Activated naive CD4-positive, alpha-beta T cell treated with anti-CD3 and anti-CD28 coated beads, Interleukin-2, amount 50 U/mL, for 24 hours (primary cell): ENCODE results near the gene ITGAV.
"Not testable (repeated sequence)": the region's sequence is repeated elsewhere in the genome, so short reads cannot be mapped to it uniquely, and the experiment has no call there.

Source experiments
- H3K27ac Mint-ChIP-seq: one replicate; pipeline ENCODE4 v1.8.0; 2021; ENCODE audit warnings: mild to moderate bottlenecking, mixed read lengths
- H3K27me3 Mint-ChIP-seq: one replicate; pipeline ENCODE4 v1.8.0; 2021; ENCODE audit warnings: mixed read lengths
- H3K36me3 Mint-ChIP-seq: one replicate; pipeline ENCODE4 v1.8.0; 2021; ENCODE audit warnings: mixed read lengths
- H3K4me1 Mint-ChIP-seq: one replicate; pipeline ENCODE4 v1.8.0; 2021; ENCODE audit warnings: mixed read lengths
- H3K4me3 Mint-ChIP-seq: one replicate; pipeline ENCODE4 v1.8.0; 2021; ENCODE audit warnings: mild to moderate bottlenecking, mixed read lengths
- H3K9me3 Mint-ChIP-seq: one replicate; pipeline ENCODE4 v1.8.0; 2021; ENCODE audit warnings: mixed read lengths

ITGAV gene

DNA sequence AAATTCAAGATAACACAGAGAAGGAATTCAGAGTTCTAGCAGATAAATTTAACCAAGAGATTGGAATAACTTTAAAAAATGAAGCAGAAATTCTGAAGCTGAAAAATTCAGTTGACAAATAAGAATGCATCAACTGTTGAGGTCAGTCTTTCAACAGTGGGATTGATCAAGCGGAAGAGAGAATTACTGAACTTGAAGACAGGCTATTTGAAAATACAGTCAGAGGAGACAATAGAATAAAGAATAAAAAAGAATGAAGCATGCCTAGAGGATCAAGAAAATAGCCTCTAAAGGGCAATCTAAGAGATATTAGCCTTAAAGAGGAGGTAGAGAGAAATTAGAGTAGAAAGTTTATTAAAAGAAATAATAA lies 27.7 kb upstream of the ITGAV start:
- Mint-ChIP-seq H3K36me3 (no peaks in the 10 kb centered on the region), H3K4me3 (no peak overlapping the region), H3K27ac (no peak overlapping the region), H3K27me3 (peaks cover 3% of the 10 kb centered on the region), H3K4me1 (no peaks in the 10 kb centered on the region), H3K9me3 (peaks cover 6% of the 10 kb centered on the region)

DNA sequence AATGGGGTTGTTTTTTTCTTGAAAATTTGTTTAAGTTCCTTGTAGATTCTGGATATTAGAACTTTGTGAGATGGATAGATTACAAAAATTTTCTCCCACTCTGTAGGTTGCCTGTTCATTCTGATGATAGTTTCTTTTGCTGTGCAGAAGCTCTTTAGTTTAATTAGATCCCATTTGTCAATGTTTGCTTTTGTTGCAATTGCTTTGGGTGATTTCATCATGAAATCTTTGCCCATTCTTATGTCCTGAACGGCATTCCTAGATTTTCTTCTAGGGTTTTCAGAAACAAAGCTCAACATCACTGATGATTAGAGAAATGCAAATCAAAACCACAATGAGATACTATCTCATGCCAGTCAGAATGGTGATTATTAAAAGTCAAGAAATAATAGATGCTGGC lies 21.3 kb upstream of the ITGAV start:
- not testable (repeated sequence) for H3K27me3 Mint-ChIP-seq, H3K27ac Mint-ChIP-seq, H3K4me3 Mint-ChIP-seq, H3K9me3 Mint-ChIP-seq, H3K36me3 Mint-ChIP-seq, H3K4me1 Mint-ChIP-seq

DNA sequence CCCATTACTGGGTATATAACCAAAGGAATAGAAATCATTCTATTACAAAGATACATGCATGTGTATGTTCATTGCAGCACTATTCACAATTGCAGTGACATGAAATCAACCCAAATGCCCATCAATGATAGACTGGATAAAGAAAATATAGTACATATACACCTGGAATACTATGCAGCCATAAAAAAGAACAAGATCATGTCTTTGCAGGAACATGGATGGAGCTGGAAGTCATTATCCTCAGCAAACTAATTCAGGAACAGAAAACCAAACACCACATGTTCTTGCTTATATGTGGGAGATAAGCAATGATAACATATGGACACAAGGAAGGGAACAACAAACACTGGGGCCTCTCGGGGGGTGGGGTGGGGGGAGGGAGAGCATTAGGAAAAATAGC lies 20.7 kb upstream of the ITGAV start:
- H3K9me3 Mint-ChIP-seq, H3K27me3 Mint-ChIP-seq, H3K27ac Mint-ChIP-seq, H3K4me1 Mint-ChIP-seq, H3K36me3 Mint-ChIP-seq, H3K4me3 Mint-ChIP-seq: not testable (repeated sequence)

DNA sequence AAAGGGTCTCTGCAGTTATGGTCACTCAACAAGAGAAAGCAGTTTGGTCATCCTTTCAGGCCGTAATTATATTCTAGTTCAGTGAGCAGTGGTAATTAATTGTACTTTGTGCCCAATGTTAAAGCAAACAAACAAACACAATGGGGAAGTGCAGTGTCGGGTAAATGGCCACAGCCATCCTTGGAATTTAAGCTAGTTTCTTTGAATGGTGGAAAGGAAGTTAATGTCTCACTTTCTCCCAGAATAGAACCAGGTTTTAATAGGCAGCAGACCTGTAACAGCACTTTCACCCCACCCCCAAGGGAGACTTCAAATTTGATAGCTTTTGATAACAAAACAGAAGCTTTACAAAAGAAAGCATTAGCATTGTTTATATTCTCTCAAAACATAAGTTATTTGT lies 20.0 kb upstream of the ITGAV start:
- H3K27ac Mint-ChIP-seq = no peak overlapping the region
- no peaks in the 10 kb centered on the region for H3K9me3 Mint-ChIP-seq
- H3K36me3 Mint-ChIP-seq = no peaks in the 10 kb centered on the region
- H3K4me1 Mint-ChIP-seq = no peaks in the 10 kb centered on the region
- H3K27me3 Mint-ChIP-seq = peaks cover 2% of the 10 kb centered on the region
- H3K4me3 Mint-ChIP-seq = no peak overlapping the region

DNA sequence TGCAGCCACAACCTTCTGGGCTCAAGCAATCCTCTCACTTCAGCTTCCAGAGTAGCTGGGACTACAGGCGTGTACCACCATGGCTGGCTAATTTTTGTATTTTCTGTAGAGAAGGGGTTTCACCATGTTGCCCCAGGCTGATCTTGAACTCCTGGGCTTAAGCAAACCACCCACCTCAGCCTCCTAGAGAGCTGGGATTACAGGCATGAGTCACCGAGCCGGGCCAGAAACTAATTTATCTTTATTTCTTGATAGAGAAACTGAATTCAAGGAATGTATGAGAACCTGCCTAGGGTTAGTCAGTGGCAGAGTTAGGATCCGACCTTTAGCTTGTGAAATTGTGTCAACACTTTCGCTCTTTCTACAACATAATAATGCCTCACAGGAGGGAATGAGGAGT lies 19.3 kb upstream of the ITGAV start:
- Mint-ChIP-seq H3K9me3 (no peaks in the 10 kb centered on the region), H3K27ac (no peak overlapping the region), H3K36me3 (no peaks in the 10 kb centered on the region), H3K27me3 (peaks cover 2% of the 10 kb centered on the region), H3K4me3 (no peak overlapping the region), H3K4me1 (no peaks in the 10 kb centered on the region)

DNA sequence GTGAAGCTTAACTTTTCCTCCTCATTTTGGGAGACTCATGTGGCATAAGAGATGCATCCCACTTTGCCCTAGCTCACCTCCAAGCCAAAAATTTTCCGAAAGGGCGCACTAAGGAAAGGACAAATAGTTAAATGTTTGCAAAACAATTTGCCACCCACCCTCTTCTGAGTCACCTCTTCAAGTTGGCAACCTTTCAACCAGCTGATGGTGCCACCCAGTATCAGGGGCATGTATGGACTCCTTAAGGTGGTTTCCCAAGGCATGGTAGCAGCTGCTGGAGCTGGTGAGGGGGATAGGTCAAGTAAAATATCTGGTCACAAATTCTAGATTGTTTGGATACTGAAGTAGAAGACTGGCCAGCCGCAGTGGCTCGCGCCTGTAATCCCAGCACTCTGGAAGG lies 17.2 kb upstream of the ITGAV start:
- Mint-ChIP-seq H3K27ac (no peak overlapping the region), H3K4me3 (no peak overlapping the region), H3K9me3 (no peaks in the 10 kb centered on the region), H3K4me1 (no peaks in the 10 kb centered on the region), H3K36me3 (no peaks in the 10 kb centered on the region), H3K27me3 (no peaks in the 10 kb centered on the region)

DNA sequence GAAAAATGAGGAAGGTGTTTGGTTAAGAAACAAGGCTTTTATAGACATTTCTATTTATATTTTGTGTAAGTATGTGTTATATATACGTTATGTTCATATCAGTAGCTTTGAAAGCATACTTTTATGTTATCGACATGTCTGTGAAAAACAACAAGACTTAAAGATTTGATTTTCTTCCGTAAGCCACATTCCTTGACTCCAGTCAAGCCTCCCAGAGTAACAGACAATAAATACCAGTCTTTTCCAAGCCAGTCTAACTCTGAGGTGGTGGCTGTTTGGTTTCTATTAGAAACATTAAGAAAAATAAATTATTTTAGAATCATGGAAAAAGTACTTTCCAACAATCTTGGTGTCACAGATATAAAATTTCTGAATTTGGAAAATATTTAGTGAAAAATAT lies 16.3 kb upstream of the ITGAV start:
- no peaks in the 10 kb centered on the region for H3K9me3 Mint-ChIP-seq
- no peak overlapping the region for H3K27ac Mint-ChIP-seq
- no peaks in the 10 kb centered on the region for H3K36me3 Mint-ChIP-seq
- no peaks in the 10 kb centered on the region for H3K4me1 Mint-ChIP-seq
- H3K4me3 Mint-ChIP-seq = no peak overlapping the region
- no peaks in the 10 kb centered on the region for H3K27me3 Mint-ChIP-seq

DNA sequence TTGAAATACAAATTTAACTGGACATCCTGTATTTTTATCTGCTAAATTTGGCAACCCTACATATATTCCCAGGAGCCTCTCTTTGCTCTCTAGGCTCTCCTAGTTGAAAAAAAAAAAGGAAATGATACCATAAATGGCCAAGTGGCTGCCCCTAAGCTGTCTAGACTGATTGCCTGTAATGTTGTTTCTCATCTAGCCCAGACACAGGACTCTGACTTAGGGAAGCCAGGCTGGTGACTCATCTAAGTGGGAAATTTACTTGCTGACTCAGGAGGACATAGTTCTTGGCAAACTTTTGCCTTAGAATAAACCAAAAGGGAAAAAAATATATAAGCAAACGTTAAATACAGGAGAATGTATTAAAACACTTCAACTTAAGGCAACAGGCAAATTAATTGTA lies 14.6 kb upstream of the ITGAV start:
- Mint-ChIP-seq H3K27me3 (no peaks in the 10 kb centered on the region), H3K36me3 (no peaks in the 10 kb centered on the region), H3K9me3 (no peaks in the 10 kb centered on the region), H3K4me3 (no peak overlapping the region), H3K4me1 (no peaks in the 10 kb centered on the region), H3K27ac (no peak overlapping the region)

DNA sequence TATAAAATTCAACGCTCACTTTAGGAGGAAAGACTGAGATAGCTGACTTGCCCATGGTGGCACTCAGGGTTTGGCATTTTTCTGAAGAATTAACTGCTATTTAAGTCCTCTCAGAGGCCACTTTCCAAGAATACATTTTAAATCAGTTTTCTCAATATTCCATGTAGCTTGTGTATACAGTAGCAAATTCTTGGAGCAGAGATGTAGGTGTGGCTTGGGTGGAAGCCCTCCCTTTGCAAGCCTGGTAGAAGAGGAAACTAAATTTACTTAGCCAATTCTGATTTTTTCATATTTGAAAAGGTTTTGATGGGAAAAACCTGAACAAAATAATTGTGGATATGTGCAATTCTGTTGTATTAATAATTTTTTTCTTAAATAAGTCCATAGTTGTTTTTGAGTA lies 14.0 kb upstream of the ITGAV start:
- Mint-ChIP-seq H3K27ac (no peak overlapping the region), H3K4me3 (no peak overlapping the region), H3K36me3 (no peaks in the 10 kb centered on the region), H3K4me1 (no peaks in the 10 kb centered on the region), H3K9me3 (no peaks in the 10 kb centered on the region), H3K27me3 (no peaks in the 10 kb centered on the region)

DNA sequence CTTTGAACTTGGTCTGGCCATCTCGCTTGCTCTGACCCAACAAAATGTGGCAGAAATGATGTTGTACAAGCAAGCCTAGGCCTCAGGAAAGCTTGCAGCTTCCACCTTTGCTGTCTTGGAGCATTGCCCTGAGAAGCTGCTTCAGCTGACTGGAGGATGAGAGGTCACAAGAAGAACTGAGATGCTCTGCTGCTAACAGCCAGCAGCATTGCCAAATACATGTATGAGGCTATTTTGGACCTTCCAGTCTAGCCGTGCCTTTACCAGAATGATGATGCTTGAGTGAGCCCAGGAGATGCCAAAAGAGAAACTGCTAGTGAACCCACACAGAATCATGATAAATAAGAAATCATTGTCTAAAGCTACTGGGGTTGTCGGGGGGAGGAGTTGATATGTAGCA lies 13.2 kb upstream of the ITGAV start:
- no peak overlapping the region for H3K4me3 Mint-ChIP-seq
- H3K36me3 Mint-ChIP-seq = no peaks in the 10 kb centered on the region
- no peaks in the 10 kb centered on the region for H3K9me3 Mint-ChIP-seq
- no peak overlapping the region for H3K27ac Mint-ChIP-seq
- no peaks in the 10 kb centered on the region for H3K27me3 Mint-ChIP-seq
- no peaks in the 10 kb centered on the region for H3K4me1 Mint-ChIP-seq

DNA sequence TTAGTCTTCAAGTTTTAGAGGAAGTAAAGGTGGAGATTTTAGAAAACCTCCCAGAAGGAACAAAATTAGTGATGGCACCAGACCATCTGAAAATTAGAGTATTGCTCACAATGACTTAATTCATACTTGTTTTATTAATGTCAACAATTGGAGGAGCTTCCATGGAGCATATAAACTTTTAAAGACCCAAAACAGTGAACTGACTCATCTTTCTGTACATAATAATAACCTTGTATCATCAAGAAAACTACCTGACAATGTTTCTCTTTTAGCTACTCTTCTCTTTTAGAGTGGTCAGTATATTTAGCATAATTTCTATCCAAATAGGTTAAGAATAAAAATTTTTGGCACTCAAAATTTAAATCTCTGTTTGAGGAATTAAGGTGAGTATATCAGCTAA lies 7.2 kb upstream of the ITGAV start:
- Mint-ChIP-seq H3K9me3 (no peaks in the 10 kb centered on the region), H3K27ac (no peak overlapping the region), H3K27me3 (peaks cover 3% of the 10 kb centered on the region), H3K4me3 (no peak overlapping the region), H3K4me1 (no peaks in the 10 kb centered on the region), H3K36me3 (no peaks in the 10 kb centered on the region)

DNA sequence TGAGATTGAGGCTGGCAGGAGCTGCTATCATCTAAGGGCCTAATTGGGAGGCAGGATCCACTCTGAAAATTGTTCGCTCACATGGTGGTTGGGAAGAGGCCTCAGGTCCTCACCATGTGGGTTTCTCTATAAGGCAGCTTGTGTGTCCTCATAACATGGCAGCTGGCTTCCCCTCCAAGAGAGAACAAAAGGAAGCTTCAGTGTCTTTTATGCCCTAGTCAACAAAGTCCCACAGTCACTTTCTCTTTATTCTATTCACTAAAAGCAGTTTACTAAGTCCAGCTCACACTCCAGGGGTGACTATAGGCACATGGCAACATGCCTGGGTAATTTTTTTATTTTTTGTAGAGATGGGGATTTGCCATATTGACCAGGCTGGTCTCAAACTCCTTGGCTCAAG lies 5.8 kb upstream of the ITGAV start:
- peaks cover 5% of the 10 kb centered on the region for H3K4me1 Mint-ChIP-seq
- H3K36me3 Mint-ChIP-seq = no peaks in the 10 kb centered on the region
- peaks cover 3% of the 10 kb centered on the region for H3K27me3 Mint-ChIP-seq
- H3K4me3 Mint-ChIP-seq = no peak overlapping the region
- no peaks in the 10 kb centered on the region for H3K9me3 Mint-ChIP-seq
- no peak overlapping the region for H3K27ac Mint-ChIP-seq

DNA sequence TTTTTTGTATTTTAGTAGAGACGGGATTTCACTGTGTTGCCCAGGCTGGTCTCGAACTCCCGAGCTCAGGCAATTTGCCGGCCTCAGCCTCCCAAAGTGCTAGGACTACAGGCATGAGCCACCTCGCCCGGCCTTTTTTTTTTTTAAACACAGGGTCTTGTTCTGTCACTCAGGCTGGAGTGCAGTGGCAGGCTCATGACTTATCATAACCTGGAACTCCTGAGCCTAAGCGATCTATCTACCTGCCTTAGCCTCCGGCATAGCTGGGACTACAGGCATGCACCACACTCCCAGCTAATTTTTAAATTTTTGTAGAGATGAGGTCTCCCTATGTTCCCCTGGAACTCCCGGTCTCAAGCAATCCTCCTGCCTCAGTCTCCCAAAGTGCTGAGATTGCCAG lies 1.4 kb upstream of the ITGAV start:
- Mint-ChIP-seq H3K4me3 (no peak overlapping the region), H3K9me3 (no peaks in the 10 kb centered on the region), H3K27me3 (peaks cover 3% of the 10 kb centered on the region), H3K36me3 (no peaks in the 10 kb centered on the region), H3K4me1 (peaks cover 32% of the 10 kb centered on the region), H3K27ac (no peak overlapping the region)

DNA sequence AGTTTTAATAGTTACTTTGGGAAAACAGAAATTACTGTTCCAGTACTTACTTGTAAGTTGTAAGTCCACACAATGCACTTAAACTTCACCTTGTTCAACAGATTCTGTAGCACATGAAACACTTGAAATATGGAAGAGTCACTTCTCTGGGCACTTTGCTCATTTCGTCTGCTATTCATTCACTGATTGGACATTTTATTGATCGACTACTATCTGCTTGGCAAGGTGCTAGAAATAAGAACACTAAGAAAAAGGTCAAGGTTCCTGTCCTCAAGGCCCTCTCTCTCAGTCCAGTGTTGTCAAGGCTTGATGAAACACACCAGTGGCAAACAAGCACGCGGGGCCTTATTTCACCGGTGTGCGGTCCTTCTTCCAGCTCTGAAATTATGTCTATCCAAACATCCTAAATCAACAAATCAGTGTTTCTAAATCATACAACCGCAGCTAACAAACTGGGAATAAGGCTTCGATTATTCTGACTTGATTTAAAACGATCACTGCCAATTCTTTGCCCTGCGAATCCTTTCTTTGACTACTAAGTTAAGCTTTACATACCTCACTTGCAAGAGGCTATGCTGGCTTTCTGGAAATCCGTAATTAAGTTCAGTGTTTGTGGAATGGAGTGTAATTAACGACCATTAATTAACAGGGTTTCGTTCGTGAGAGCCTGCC lies 780 bp upstream of the ITGAV start:
- no peaks in the 10 kb centered on the region for H3K27me3 Mint-ChIP-seq
- peaks cover 33% of the 10 kb centered on the region for H3K4me1 Mint-ChIP-seq
- peak overlapping the region; percentile 92 for H3K4me3 Mint-ChIP-seq
- no peaks in the 10 kb centered on the region for H3K36me3 Mint-ChIP-seq
- peak overlapping the region; percentile 8 for H3K27ac Mint-ChIP-seq
- H3K9me3 Mint-ChIP-seq = no peaks in the 10 kb centered on the region

DNA sequence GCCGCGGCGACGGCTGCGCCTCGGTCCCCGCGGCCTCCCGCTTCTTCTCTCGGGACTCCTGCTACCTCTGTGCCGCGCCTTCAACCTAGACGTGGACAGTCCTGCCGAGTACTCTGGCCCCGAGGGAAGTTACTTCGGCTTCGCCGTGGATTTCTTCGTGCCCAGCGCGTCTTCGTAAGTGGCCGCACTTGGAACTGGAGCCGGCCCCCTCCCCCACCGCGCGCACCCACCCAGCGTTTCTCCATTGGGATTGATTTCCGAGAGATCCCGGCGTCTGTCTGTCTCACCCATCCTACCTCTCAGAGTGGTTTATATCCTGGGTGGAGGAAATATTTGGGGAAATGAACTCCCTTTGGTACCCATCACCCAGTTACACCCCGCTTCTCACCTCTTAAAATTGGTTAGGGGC lies 498 bp downstream of the ITGAV start:
- Mint-ChIP-seq H3K27me3 (no peaks in the 10 kb centered on the region), H3K4me1 (peaks cover 39% of the 10 kb centered on the region), H3K36me3 (no peaks in the 10 kb centered on the region), H3K9me3 (no peaks in the 10 kb centered on the region), H3K4me3 (peak overlapping the region; percentile 92), H3K27ac (peak overlapping the region; percentile 96)

DNA sequence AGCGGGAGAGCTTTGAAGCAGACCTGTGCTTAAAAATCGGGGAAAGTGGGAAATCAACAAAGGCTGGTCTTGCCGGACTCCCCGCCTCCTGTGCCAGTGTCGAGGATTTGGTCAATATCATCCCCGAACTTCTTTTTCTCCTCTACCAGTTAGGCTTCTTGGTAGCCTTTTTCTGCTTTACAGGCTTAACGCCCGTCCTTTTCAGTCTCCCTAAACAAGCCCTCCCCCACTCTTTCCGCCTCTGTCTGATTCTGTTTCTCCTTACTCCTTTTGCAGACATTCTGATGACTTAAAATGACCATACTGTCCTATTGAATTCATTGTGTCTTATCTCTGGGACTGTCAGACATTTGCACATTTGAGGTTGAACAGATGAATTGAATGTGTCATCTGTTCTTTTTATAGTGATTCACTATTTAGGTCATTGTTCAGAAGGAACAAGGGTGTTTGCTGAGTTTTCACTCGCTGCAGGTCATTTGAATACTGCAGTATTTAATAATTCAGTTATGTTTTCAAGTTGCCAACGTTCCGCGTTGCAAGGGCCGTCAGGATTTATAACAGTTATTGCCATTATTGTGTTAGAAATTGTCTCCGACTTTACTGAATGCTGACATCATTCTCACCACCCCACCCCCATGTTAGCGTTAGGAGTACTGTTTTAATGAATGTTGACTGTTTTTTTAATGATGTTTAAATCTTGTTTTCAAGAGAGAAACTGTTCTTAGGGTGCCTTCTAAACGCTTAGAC lies 1.1 kb downstream of the ITGAV start:
- Mint-ChIP-seq H3K4me1 (peaks cover 42% of the 10 kb centered on the region), H3K27me3 (no peaks in the 10 kb centered on the region), H3K4me3 (peak overlapping the region; percentile 92), H3K27ac (peak overlapping the region; percentile 96), H3K36me3 (no peaks in the 10 kb centered on the region), H3K9me3 (no peaks in the 10 kb centered on the region)

DNA sequence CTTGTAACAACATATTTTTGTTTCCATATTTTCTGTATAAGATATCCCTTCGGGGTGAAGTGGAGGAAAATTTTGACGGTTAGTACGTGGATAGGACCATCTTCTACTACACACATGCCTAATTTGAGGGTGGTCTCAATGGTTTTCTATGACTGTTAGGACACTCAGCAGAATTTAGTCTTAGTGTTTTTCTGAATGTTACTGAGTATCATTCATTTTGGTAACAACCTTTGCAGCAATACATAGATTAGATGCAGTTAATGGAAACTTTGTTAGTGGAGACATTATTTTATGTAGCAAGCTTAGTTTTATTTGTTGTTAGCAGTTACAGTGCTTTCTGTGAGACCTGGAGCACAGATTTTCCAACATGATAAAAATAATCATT lies 1.6 kb downstream of the ITGAV start:
- no peak overlapping the region for H3K27ac Mint-ChIP-seq

More for the DNA sequence above, 1.6 kb downstream of the ITGAV start:
- Mint-ChIP-seq H3K4me1 (peaks cover 42% of the 10 kb centered on the region), H3K36me3 (no peaks in the 10 kb centered on the region), H3K27me3 (no peaks in the 10 kb centered on the region), H3K9me3 (no peaks in the 10 kb centered on the region), H3K4me3 (peak overlapping the region; percentile 92)
